T47D (cell line): ENCODE results near the gene TMCC1.

Source experiments
- DNase-seq, 2 experiments: peaks; one replicate each; pipeline versions ENCODE4 v3.0.0 to v3.0.0-alpha.2; 2011 to 2012; ENCODE audit warnings: low read depth in 1 of 2, low spot score in 1 of 2
- JUND ChIP-seq: IDR thresholded peaks from 2 replicates; pipeline ENCODE4 v1.6.1; 2012; ENCODE audit warnings: low read depth
- in situ Hi-C: cut with HindIII; loops from 2 replicates; pipeline ENCODE4 v1.10.0; 2016; ENCODE audit warnings: low sequenced_read_pairs, low pct_unique_long_range_greater_than_20kb

TMCC1 gene

DNA sequence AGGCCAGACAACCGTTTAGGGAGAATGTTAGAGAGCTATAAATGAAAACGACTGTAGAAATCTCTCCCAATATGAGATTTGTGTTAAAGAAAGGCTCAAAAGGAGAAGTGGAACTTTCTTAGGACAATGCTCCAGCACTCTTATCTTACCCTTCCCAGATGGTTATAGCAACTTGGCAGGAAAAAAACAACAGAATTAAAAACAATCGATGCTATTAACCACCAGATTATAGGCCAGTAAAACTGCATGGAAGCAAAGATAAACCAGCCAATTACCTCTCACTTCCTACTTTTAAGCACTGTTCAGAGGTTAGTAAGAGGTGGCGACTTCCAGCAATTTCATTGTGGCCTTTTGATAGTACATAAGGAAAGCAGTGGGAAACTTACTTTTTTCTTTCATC lies 72.9 kb downstream of the TMCC1 start:
- no peak for TF ChIP-seq JUND
- in situ Hi-C loops, result no loop called here
- no peak for DNase-seq

DNA sequence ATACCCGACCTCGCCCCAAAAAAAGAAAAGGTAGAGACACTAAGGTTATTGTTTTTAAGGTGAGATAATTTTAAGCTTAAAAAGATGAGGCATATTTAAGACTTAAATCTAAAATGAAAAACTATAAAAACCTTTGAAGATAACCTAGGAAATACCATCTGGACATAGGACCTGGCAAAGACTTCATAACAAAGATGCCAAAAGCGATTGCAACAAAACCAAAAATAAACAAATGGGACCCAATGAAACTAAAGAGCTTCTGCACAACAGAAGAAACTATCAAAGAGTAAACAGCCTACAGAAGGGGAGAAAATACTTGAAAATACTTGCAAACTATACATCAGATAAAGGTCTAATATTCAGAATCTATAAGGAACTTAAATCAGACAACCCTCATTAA lies 80.9 kb downstream of the TMCC1 start:
- no peak for TF ChIP-seq JUND
- in situ Hi-C loops, result no loop called here
- no peak for DNase-seq

DNA sequence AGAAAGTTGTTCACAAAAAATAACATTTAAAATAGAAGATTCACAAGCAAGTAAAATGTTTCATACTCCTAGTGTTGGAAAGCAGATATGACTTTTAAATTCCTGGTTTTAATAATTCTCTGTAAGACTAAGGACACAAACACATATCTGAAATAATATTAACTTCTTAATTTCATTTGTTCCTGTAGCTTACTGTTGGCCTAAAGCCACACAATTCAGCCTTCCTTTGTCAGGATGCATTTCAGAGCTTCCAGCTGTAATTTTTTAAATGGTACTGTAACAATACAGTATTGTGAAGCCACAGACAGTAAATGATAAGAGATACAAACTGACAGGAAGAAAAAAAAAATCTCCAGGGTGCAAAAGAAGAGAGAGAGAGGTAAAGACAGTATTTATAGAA lies 84.2 kb downstream of the TMCC1 start:
- no peak for DNase-seq
- in situ Hi-C loops, result no loop called here
- no peak for TF ChIP-seq JUND

DNA sequence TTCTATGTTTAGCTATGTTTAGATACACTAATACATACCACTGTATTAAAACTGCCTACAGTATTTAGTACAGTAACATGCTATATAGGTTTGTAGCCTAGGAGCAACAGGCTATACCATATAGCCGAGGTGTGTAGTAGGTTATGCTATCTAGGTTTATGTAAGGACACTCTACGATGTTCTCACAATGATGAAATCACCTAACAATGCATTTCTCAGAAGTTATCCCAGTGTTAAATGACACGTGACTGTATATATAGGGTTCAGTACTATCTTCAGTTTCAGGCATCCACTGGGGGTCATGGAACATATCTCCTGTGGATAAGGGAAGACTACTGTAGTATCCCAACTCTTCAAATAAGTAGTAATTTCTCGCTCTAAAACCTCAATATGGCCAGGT lies 97.4 kb downstream of the TMCC1 start:
- no peak for TF ChIP-seq JUND
- in situ Hi-C loops, result no loop called here
- no peak for DNase-seq

DNA sequence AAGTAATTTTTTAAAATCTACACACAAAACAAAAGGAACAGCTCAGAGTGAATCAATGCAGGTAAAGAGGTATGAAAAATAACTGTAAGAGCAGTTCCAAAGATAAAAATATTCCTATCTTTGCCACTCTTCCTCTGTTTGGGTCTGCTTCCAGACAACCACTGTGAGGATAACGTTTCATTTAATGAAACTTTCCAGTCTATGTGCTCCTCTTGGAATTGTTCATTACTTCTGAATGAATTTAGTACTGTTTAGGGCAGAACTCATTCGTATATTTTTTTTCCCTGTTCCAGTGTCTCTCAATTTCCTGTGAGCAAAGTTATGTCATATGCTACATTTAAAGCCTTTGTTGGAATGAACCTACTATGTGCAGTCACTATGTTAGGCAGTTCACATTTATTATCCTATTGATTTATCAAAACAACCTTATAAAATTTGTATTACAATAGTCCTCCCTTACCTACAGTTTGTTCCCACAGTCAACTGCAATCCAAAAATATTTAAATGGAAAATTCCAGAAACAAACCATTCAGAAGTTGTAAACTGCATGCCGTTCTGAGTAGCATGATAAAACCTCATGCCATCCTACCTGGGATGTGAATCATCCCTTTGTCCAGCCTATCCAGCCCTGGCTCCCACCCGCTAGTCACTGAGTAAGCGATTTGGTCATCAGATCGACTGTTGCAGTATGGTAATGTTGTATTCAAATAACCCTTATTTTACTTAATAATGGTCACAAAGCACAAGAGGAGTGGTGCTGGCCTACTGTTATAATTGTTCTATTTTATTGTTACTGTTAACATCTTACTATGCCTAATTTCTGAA lies 98.1 kb downstream of the TMCC1 start:
- DNase-seq, result no peak
- in situ Hi-C loops, result no loop called here
- no peak for TF ChIP-seq JUND

DNA sequence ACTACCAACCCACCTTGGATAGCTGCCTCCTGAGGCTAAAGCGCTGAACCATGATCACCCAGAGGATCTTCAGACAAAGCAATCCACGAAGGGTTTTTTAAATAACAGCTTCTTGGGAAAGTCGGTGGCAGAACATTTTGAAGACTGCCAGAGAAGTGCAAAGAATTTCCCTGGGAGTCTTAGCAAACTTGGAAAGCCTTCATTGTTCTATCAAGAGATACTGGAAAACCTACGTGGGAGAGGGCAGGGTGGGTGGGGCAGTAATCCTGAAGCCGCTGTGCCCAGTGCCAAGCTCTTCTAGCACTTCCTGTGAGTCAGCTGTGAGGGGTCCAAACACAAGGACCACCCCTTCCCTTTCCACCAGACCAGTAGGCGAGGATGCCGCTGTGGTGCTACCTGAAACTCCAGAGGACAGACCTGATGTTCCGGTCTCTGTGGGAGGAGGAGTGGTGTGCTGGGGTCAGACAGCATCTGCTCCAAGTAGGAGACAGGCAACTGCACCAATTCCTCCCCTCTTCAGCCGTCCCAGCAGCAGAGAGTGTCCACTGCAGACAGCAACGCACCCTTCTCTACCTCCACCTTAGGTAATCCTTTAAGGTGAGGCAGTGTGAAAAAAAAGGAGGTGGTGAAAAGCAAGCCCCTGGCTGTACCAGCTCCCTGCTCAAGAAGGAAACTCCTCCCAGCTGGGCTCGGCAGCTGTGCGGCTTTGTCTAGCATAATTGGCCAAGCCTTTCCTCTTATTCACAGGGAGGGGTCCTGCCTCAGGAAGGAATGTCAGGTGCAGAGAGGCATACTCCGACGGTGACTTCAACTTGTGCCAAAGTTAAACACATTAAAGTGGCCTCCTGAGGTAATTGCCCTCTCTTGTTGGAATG lies 99.0 kb downstream of the TMCC1 start:
- in situ Hi-C loops, result no loop called here
- TF ChIP-seq JUND, result no peak
- peak; percentile 18 to 66 for DNase-seq

DNA sequence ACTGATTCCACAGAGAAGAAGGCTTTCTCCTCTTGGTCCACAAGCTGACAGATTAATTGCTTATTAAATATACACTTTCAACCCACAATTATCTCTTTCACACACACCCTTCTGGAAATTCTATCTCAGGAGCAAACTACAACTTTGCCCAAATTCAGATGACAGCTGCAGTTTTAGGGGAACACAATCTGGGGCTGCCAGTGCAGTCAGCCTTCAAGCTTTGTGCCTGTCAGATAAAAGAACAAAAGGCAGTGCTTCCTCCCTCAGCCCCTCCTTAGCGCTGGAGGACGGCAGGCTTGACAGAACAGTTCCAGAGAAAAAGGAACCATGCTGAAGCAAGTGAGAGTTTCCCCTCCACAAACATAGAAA lies 99.6 kb downstream of the TMCC1 start:
- DNase-seq, result no peak
- in situ Hi-C loops, result no loop called here
- TF ChIP-seq JUND, result no peak

DNA sequence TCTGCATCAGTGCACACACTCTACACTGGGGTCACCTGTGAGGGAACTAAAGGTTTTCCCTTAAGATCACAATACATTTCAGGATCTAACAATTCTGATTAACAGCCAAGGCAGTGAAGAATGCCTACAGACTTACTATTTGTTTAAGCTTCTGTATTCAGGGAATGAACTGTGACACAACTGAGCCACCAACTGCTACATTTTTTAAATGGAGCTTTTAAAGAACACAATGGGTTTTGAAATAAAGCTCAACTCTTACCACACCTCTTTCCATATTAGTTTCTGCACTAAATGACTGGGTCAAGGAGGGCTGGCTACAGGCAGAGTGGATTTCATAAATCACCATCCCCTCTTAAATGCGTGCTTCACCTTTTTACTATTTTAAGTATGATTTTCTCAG lies 100.2 kb downstream of the TMCC1 start:
- no peak for DNase-seq
- in situ Hi-C loops, result no loop called here
- TF ChIP-seq JUND, result no peak

DNA sequence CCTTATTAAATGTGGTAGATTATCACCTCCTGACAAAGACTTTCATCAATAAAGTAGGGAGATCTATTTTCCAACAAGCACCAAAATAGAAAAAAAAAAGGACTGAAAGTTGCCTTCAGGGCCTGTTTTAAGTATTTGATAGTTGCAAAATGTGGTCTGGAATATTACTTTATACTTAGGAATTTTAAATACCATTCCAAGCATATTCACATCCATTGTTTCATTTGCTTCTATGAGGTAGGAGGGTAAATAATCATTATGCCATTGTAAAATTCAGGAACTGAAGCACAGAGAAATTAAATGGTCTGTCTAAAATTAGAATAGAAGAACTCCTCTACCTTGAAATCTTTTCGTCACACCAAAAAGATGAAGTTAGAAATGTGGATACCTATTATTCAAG lies 110.0 kb downstream of the TMCC1 start:
- TF ChIP-seq JUND, result no peak
- DNase-seq, result no peak
- in situ Hi-C loops, result no loop called here

DNA sequence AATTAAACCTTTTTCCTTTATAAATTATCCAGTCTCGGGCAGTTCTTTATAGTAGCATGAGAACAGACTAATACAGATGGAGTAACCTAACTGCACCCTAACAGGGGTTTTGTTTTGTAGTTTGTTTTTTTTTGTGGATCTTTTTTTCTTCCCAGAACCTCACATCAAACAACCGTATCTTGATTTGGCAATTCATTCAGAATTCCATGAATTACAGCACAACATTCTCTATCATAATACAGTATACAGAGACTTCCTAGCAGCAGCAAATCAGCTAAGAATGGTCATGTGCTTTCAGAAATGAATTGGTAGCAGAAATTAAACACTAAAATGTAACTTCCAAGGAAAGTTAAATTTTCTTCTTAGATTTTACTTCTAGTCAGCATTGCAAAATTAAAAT lies 114.6 kb downstream of the TMCC1 start:
- TF ChIP-seq JUND, result no peak
- no peak for DNase-seq
- in situ Hi-C loops, result no loop called here

DNA sequence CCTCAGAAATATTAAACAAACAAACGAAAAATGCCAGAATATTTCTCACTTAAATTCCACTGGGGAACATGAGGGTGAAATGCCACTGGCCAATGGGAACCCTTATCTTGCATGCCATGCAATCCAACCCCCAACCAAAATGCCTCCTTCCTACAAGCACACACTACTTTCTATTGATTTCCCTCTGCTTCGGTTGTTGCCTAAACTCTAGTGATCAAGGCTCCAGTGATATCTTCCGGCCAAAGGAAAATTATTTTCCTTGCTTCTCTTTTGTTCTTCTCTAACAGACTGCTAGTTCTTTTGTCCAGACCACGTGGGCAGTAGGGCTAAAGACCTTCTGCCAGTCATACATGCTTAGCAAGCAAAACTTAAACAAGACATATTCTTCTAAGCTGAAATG lies 115.7 kb downstream of the TMCC1 start:
- no peak for DNase-seq
- TF ChIP-seq JUND, result no peak
- in situ Hi-C loops, result no loop called here

DNA sequence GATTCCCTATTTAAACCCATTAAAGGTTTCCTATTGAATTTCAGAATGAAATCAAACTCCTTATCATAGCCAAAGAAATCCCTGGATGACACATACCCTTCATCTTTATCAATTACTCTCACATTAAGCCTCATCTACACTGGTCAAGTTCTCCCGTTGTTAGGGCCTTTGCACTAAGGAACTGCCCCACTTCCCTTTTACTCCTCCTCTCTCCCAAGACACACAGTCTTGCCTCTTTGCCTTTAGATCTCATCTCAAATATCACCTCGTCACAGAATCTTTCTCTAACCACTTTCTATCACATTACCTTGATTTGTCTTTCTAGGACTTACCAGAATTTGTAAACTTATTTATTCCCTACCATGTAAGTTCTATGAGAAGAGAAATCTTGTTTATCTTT lies 117.6 kb downstream of the TMCC1 start:
- in situ Hi-C loops, result no loop called here
- no peak for DNase-seq
- no peak for TF ChIP-seq JUND
